C4-2B (cell line): Measurements from ENCODE around the gene PASD1.

ENCODE experiments used
- CTCF ChIP-seq: fragments of 450-650 bp; conservative IDR thresholded peaks from 2 replicates; pipeline ENCODE4 v1.5.1; 2017; ENCODE audit warnings: mild to moderate bottlenecking
- ZFX ChIP-seq: fragments of 450-650 bp; IDR thresholded peaks from 2 replicates; pipeline ENCODE4 v1.6.1; 2017

GRCh38 chrX:151694661-151695582 is 131.4 kb downstream of the PASD1 start, which contains the start of gene PRRG3:
- no peak for TF ChIP-seq CTCF
- TF ChIP-seq ZFX, result no peak
